ENCODE results near the gene PAFAH1B1. TPM values are rescaled to one million over a fixed set of nuclear protein-coding genes. Genes with fewer than 3 reads are reported as not detected.
"Not testable (repeated sequence)": the region's sequence is repeated elsewhere in the genome, so short reads cannot be mapped to it uniquely, and the experiment has no call there.

PAFAH1B1 gene
- total RNA-seq, 1 experiment from 2014 or later = 114 TPM

- CTCF ChIA-PET = interaction anchor here (0.6 to 1.7 kb wide), 5 partner anchors 13 to 315 kb away, joined by 3 to 6 read pairs (median 3); no protein-coding TSS in a partner anchor
- DNase-seq (ENCODE audit: low spot score) (peak; percentile 13), ATAC-seq (no peak)
- H3K36me3 Mint-ChIP-seq = peaks cover 18% of the 10 kb centered on the region
- no peak overlapping the region for H3K27ac Mint-ChIP-seq
- no peaks in the 10 kb centered on the region for H3K27me3 Mint-ChIP-seq (ENCODE audit: low read depth)
- no peaks in the 10 kb centered on the region for H3K9me3 Mint-ChIP-seq
- POLR2A ChIA-PET = no interaction called here
- no peaks in the 10 kb centered on the region for H3K4me1 Mint-ChIP-seq
- TF ChIP-seq ZMAT4 (CRISPR knock-in tag; IDR thresholded peaks at IDR 0.05) = no peak
- TF ChIP-seq NFE2L1 (CRISPR knock-in tag; IDR thresholded peaks at IDR 0.05) = no peak
- TF ChIP-seq, protein P1, sequence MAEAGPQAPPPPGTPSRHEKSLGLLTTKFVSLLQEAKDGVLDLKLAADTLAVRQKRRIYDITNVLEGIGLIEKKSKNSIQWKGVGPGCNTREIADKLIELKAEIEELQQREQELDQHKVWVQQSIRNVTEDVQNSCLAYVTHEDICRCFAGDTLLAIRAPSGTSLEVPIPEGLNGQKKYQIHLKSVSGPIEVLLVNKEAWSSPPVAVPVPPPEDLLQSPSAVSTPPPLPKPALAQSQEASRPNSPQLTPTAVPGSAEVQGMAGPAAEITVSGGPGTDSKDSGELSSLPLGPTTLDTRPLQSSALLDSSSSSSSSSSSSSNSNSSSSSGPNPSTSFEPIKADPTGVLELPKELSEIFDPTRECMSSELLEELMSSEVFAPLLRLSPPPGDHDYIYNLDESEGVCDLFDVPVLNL (CRISPR knock-in tag; IDR thresholded peaks at IDR 0.05; ENCODE audit: borderline replicate concordance, low read depth) = no peak
- TF ChIP-seq ZNF416 (CRISPR knock-in tag; IDR thresholded peaks at IDR 0.05) = no peak
- no peak for TF ChIP-seq ZBTB21 (CRISPR knock-in tag; IDR thresholded peaks at IDR 0.05; ENCODE audit: borderline replicate concordance)
- no peak for TF ChIP-seq ZNF219 (CRISPR knock-in tag; IDR thresholded peaks at IDR 0.05; ENCODE audit: borderline replicate concordance)
- TF ChIP-seq, protein P2, sequence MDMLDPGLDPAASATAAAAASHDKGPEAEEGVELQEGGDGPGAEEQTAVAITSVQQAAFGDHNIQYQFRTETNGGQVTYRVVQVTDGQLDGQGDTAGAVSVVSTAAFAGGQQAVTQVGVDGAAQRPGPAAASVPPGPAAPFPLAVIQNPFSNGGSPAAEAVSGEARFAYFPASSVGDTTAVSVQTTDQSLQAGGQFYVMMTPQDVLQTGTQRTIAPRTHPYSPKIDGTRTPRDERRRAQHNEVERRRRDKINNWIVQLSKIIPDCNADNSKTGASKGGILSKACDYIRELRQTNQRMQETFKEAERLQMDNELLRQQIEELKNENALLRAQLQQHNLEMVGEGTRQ (CRISPR knock-in tag; IDR thresholded peaks at IDR 0.05) = no peak
- no peak for TF ChIP-seq IRF2 (CRISPR knock-in tag; IDR thresholded peaks at IDR 0.05; ENCODE audit: borderline replicate concordance, low read depth)
- TF ChIP-seq NR1H2 (CRISPR knock-in tag; IDR thresholded peaks at IDR 0.05) = no peak
- no peak for TF ChIP-seq CBFB (CRISPR knock-in tag; IDR thresholded peaks at IDR 0.05; ENCODE audit: low read depth)
- TF ChIP-seq, protein P3, sequence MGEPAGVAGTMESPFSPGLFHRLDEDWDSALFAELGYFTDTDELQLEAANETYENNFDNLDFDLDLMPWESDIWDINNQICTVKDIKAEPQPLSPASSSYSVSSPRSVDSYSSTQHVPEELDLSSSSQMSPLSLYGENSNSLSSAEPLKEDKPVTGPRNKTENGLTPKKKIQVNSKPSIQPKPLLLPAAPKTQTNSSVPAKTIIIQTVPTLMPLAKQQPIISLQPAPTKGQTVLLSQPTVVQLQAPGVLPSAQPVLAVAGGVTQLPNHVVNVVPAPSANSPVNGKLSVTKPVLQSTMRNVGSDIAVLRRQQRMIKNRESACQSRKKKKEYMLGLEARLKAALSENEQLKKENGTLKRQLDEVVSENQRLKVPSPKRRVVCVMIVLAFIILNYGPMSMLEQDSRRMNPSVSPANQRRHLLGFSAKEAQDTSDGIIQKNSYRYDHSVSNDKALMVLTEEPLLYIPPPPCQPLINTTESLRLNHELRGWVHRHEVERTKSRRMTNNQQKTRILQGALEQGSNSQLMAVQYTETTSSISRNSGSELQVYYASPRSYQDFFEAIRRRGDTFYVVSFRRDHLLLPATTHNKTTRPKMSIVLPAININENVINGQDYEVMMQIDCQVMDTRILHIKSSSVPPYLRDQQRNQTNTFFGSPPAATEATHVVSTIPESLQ (CRISPR knock-in tag; IDR thresholded peaks at IDR 0.05) = no peak
- TF ChIP-seq TEAD1 (CRISPR knock-in tag; IDR thresholded peaks at IDR 0.05) = no peak
- TF ChIP-seq E2F1 (CRISPR knock-in tag; IDR thresholded peaks at IDR 0.05) = no peak
- TF ChIP-seq ELF4 (CRISPR knock-in tag; IDR thresholded peaks at IDR 0.05; ENCODE audit: low read depth) = no peak
- no peak for TF ChIP-seq ZNF138 (CRISPR knock-in tag; conservative IDR thresholded peaks at IDR 0.05)
- TF ChIP-seq CREM (CRISPR knock-in tag; IDR thresholded peaks at IDR 0.05) = no peak
- no peak for TF ChIP-seq CDX4 (CRISPR knock-in tag; IDR thresholded peaks at IDR 0.05; ENCODE audit: borderline replicate concordance)
- no peak for TF ChIP-seq AFF4 (CRISPR knock-in tag; IDR thresholded peaks at IDR 0.05; ENCODE audit: borderline replicate concordance)
- no peak for TF ChIP-seq ATF1 (CRISPR knock-in tag; IDR thresholded peaks at IDR 0.05)
- TF ChIP-seq GTF2I (CRISPR knock-in tag; conservative IDR thresholded peaks at IDR 0.05) = no peak
- H3K4me3 Mint-ChIP-seq = no peak overlapping the region
Measured at GRCh38 chr17:2697611-2698162, 104.2 kb downstream of the PAFAH1B1 start.

DNA sequence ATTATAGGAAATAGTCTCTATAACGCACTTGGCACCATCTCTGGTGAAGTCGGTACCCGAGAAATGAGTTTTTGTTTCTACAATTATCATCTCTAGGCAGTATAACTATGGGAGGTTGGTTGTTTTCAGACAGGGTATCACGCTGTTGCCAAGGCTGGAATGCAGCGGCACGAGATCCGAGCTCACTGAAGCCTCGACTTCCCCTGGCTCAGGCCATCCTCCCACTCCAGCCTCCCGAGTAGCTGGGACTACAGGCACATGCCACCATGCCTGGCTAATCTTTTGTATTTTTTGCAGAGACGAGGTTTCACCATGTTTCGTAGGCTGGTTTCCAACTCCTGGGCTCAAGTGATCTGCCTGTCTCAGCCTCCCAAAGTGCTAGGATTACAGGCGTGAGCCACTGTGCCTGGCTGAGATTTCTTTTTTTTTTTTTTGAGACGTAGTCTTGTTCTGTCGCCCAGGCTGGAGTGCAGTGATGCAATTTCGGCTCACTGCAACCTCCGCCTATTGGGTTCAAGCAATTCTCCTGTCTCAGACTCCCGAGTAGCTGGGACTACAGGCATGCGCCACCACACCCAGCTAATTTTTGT, 105.9 kb downstream of the PAFAH1B1 start:
- peaks cover 20% of the 10 kb centered on the region for H3K36me3 Mint-ChIP-seq
- H3K27me3 Mint-ChIP-seq (ENCODE audit: low read depth); DNase-seq (ENCODE audit: low spot score); ATAC-seq; H3K4me3 Mint-ChIP-seq; H3K27ac Mint-ChIP-seq; H3K4me1 Mint-ChIP-seq; POLR2A ChIA-PET; H3K9me3 Mint-ChIP-seq: not testable (repeated sequence)
- CTCF ChIA-PET = interaction anchor here (1.0 kb wide), 1 partner anchor 330 kb away, joined by 3 read pairs; no protein-coding TSS in a partner anchor

All from WTC11 (cell line).